Subcutaneous adipose tissue (tissue), 4 donors: ENCODE measurements around the gene ANKRD52. TPM values are rescaled to one million over a fixed set of nuclear protein-coding genes. Genes with fewer than 3 reads are reported as not detected.

Experiments used
- total RNA-seq, 4 donors: library from RNA; depleted of rRNA; stranded (reverse); fragments of >200 nt; gene quantifications; one replicate each; pipeline ENCODE4 v1.1.0, GENCODE V29; 2016
- TF ChIP-seq, protein P1 (sequence below): fragments of 450-650 bp; IDR thresholded peaks from one replicate; pipeline ENCODE4 v1.5.1; 2016; ENCODE audit warnings: low read depth, mild to moderate bottlenecking, control low read depth, antibody characterized with exemption, moderate library complexity

ANKRD52 gene
- total RNA-seq, 4 donors from 2014 or later: 14.3 to 24.1 (median 19.9) TPM

DNA sequence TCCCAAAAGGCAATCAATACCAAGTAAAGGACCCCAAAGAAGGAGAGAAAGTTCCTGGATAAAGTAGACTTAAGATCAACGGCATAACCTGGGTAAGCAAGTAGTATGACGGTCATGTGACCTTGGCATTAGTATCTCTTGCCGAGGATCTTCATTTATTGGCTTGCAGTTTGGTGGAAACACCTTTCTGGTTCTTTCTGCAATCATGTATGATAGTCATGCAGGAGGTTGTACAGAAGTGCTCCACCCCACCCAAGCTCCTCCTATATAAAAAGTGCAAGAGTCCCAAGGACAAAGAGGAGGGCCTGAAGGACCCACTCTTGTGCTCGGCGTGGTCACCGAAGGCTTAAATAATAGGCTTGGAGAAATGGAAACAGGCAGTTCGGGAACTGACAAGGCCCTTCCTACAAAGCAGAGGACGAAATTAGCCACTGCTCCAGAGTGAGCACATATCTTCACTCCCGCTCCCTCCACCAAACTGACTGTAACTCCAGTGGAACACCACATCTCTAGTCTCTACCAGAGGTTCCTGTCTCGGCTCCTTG lies 41.2 kb upstream of the ANKRD52 start:
- TF ChIP-seq, protein P1, sequence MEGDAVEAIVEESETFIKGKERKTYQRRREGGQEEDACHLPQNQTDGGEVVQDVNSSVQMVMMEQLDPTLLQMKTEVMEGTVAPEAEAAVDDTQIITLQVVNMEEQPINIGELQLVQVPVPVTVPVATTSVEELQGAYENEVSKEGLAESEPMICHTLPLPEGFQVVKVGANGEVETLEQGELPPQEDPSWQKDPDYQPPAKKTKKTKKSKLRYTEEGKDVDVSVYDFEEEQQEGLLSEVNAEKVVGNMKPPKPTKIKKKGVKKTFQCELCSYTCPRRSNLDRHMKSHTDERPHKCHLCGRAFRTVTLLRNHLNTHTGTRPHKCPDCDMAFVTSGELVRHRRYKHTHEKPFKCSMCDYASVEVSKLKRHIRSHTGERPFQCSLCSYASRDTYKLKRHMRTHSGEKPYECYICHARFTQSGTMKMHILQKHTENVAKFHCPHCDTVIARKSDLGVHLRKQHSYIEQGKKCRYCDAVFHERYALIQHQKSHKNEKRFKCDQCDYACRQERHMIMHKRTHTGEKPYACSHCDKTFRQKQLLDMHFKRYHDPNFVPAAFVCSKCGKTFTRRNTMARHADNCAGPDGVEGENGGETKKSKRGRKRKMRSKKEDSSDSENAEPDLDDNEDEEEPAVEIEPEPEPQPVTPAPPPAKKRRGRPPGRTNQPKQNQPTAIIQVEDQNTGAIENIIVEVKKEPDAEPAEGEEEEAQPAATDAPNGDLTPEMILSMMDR: no peak

DNA sequence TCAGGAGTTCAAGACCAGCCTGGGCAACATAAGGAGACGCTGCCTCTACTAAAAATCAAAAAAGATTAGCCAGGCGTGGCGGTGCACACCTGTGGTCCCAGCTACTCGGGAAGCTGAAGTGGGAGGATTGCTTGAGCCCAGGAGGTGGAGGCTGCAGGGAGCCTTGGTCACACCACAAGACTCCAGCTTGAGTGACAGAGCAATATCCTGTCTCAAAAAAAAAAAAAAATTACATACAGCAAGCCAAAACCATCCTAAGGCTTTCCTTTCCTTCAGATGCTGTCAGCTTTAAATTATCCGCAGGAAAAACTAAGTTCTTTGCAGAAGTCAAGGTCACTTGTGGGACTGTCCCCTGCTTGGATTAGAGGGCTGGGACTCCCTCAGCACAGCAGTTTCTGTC lies 40.6 kb upstream of the ANKRD52 start:
- TF ChIP-seq, protein P1: no peak

DNA sequence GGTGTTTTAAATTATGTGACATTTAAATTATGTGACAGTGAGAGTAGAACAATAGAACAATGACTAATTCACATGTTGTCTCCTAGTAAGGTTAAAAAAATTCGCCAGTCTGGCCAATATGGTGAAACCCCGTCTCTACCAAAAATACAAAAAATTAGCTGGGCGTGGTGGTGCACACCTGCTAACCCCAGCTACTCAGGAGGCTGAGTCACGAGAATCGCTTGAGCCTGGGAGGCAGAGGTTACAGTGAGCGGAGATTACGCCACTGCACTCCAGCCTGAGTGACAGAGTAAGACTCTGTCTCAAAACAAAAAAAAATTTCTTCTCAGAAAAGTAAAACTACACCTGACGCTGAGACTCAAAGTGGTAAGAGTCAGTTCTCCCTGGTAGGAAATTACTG lies 39.2 kb upstream of the ANKRD52 start:
- TF ChIP-seq, protein P1: no peak

DNA sequence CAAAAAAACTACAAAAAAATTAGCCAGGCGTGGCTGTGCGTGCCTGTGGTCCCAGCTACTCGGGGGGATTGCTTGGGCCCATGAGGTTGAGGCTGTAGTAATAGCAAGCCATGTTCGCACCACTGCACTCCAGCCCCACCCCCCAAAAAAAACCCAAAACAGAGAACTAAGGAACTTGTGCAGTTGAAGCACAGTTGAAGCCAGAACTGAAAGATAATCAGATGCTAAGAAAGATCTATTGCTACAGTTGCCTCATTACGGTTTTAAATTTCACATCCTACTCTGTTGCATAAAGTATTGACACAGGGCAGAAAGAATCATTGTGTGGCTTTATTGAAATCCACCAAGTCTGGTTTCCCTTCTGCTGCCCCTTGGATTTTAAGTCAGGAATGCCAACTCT lies 38.1 kb upstream of the ANKRD52 start:
- TF ChIP-seq, protein P1: no peak

DNA sequence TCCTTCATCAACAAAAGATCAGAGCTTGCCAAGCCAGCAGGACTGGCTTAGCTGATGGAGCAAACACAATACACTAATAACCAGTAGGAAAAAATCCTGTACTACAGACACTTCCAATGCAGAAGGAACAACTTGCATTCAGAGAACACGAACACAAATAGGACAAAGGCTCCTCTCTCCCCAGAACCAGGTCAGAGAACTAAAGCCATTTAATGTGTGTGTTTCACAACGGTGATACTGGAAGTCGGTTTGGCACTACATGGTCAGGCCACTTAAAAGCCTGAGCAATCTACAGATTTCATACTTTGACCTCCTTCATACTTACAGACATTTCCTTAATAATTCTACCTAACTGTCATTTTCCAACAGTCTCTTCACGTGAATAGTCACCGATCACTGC lies 35.6 kb upstream of the ANKRD52 start:
- TF ChIP-seq, protein P1: no peak

DNA sequence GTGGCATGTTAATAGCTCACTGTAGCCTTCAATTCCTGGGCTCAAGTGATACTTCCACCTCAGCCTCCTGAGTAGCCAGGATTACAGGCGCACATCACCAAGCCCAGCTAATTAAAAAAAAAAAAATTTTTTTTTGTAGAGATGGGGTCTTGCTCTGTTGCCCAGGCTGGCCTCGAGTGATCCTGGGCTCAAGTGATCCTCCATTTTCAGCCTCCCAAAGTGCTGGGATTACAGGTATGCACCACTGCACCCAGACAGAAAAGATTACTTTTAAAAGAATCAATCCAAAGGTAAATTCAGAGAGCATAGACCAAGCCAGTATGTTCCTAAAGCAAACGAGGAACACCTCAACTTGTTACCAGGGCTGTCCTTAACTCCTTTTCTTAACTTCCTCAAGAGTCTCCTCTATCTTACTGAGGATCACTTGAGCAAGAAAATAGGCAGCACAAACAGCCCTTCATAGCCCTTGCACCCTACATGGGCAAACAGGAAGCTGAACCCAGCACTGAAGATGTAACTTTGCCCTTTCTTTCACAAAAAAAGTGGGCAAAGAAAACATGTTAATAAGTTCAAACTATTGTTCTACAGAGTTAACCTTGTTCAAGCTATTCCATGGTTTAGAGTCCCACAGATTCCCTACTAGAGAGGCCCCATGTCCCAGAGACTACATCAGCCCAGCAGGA lies 30.7 kb upstream of the ANKRD52 start:
- TF ChIP-seq, protein P1: no peak

DNA sequence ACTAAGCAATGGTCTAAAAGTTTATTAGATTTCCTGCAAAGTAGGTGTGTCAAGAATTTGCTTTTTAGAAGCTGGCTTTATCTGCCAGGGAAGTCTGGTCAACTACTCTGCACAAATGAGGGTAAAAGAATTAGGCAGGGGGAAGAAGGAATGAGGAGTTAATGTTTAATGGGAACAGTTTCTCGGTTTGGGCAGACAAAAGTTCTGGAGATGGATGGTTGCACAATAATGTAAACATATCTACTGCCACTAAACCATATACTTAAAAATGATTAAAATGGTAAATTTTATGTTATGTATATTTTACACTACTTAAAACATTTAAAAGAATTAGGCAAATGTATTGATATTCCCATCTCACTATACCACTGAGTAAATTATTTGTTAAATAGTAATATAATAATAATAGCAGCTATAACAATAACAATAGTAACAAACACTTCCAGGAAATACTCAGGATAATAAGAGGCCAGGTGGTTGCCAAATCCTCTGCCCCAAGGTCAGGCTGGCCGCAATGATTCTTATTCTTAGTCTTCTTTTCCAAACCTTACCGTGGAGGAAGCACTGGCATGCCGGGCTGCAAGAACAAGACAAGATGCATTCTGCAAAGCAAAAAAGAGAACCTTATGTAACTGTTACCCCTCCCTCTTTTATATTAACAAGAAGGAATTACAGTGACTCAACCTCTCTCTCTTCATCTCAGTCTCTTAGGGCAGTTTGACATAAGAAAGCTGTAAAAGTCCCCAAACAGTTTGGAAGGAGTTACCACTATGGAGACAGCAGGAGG lies 28.1 kb upstream of the ANKRD52 start:
- TF ChIP-seq, protein P1: no peak
